Kidney epithelial cell (primary cell): ENCODE data around the gene ATP13A3. TPM values are rescaled to one million over a fixed set of nuclear protein-coding genes. Genes with fewer than 3 reads are reported as not detected.
"Not testable (repeated sequence)": the region's sequence is repeated elsewhere in the genome, so short reads cannot be mapped to it uniquely, and the experiment has no call there.

ENCODE experiments used
- DNase-seq: peaks from one replicate; pipeline ENCODE4 v3.0.0-alpha.2; 2010; ENCODE audit warnings: low read depth
- H3K27me3 ChIP-seq: 2 replicates; pipeline ENCODE4 v1.6.0; 2011; ENCODE audit warnings: low read length; ENCODE audit not compliant: control insufficient read depth, insufficient read depth
- H3K36me3 ChIP-seq: 2 replicates; pipeline ENCODE4 v1.5.1; 2011; ENCODE audit warnings: low read length; ENCODE audit not compliant: control insufficient read depth, insufficient read depth
- H3K4me3 ChIP-seq: 2 replicates; pipeline ENCODE4 v1.5.1; 2011; ENCODE audit warnings: low read depth, mild to moderate bottlenecking, control low read depth, low read length
- CTCF ChIP-seq: IDR thresholded peaks from 2 replicates; pipeline ENCODE4 v1.5.1; 2011; ENCODE audit warnings: mild to moderate bottlenecking, moderate library complexity, low read length, control low read depth, inconsistent platforms; ENCODE audit not compliant: insufficient read depth, poor library complexity, severe bottlenecking
- total RNA-seq: library from RNA; depleted of rRNA; stranded (reverse); fragments of >200 nt; gene quantifications from 2 replicates; pipeline ENCODE4 v1.2.3, GENCODE V29; 2015

The ATP13A3 gene
- total RNA-seq, 1 donor from 2014 or later = 324 TPM

GRCh38 chr3:194504861-194505260 is 18.1 kb upstream of the ATP13A3 start:
- no peak overlapping the region for H3K4me3 ChIP-seq
- no peak for TF ChIP-seq CTCF

GRCh38 chr3:194504146-194504545 is 17.3 kb upstream of the ATP13A3 start:
- no peak for DNase-seq
- no peaks in the 10 kb centered on the region for H3K27me3 ChIP-seq
- H3K36me3 ChIP-seq = no peaks in the 10 kb centered on the region
- TF ChIP-seq CTCF = no peak
- no peak overlapping the region for H3K4me3 ChIP-seq

More at GRCh38 chr3:194504861-194505260, 18.1 kb upstream of the ATP13A3 start:
- no peaks in the 10 kb centered on the region for H3K36me3 ChIP-seq
- DNase-seq = no peak
- H3K27me3 ChIP-seq = no peaks in the 10 kb centered on the region

- H3K27me3 ChIP-seq = no peaks in the 10 kb centered on the region
- TF ChIP-seq CTCF = no peak
- no peak for DNase-seq
- no peak overlapping the region for H3K4me3 ChIP-seq
- no peaks in the 10 kb centered on the region for H3K36me3 ChIP-seq
Observed at GRCh38 chr3:194503081-194503531, 16.3 kb upstream of the ATP13A3 start.

- Histone ChIP-seq H3K4me3 (no peak overlapping the region), H3K27me3 (no peaks in the 10 kb centered on the region), H3K36me3 (no peaks in the 10 kb centered on the region)
- TF ChIP-seq CTCF = no peak
- no peak for DNase-seq
Observed at GRCh38 chr3:194500198-194500597, 13.4 kb upstream of the ATP13A3 start.

GRCh38 chr3:194499516-194499915 is 12.7 kb upstream of the ATP13A3 start:
- not testable (repeated sequence) for H3K4me3 ChIP-seq, H3K27me3 ChIP-seq, DNase-seq, H3K36me3 ChIP-seq

GRCh38 chr3:194497799-194498575 is 11.2 kb upstream of the ATP13A3 start:
- Histone ChIP-seq H3K4me3 (no peak overlapping the region), H3K36me3 (no peaks in the 10 kb centered on the region), H3K27me3 (no peaks in the 10 kb centered on the region)
- no peak for DNase-seq
- TF ChIP-seq CTCF = no peak
